H1 (cell line): ENCODE results near the gene TLCD3B. TPM values are rescaled to one million over a fixed set of nuclear protein-coding genes. Genes with fewer than 3 reads are reported as not detected.

ENCODE experiments used
- CTCF ChIA-PET: fragments of 300-600 bp; sonication (Branson Sonifier 250); formaldehyde crosslinking; loops from one replicate; lab custom pipeline; 2021; ENCODE audit not compliant: partially characterized antibody; lab: Charles Lee
- POLR2A ChIA-PET: fragments of 300-600 bp; sonication (Branson Sonifier 250); formaldehyde crosslinking; loops from one replicate; lab custom pipeline; 2021; ENCODE audit warnings: inconsistent platforms; ENCODE audit not compliant: partially characterized antibody; lab: Charles Lee
- DNase-seq, 2 experiments: peaks; one replicate each; pipeline versions ENCODE4 v3.0.0 to v3.0.0-alpha.2; 2010 to 2022; ENCODE audit warnings: low spot score in 2 of 2, low read depth in 1 of 2, mixed read lengths in 1 of 2
- FAIRE-seq: peaks from 2 replicates; lab custom pipeline; 2011; peaks lifted over from hg19 to GRCh38; lab: Jason Lieb, UNC
- H2AFZ ChIP-seq: 2 replicates; pipeline ENCODE4 v1.8.1; 2012; ENCODE audit warnings: low read length, inconsistent platforms
- H2AK5ac ChIP-seq: 2 replicates; pipeline ENCODE4 v1.6.1; 2013; ENCODE audit warnings: low read depth, low read length
- H2BK120ac ChIP-seq: replicated peaks from 2 replicates; pipeline ENCODE3; 2013; ENCODE audit warnings: low read depth, low read length, inconsistent platforms
- H2BK12ac ChIP-seq: 2 replicates; pipeline ENCODE4 v1.6.1; 2013; ENCODE audit warnings: low read depth, low read length
- H2BK15ac ChIP-seq: 2 replicates; pipeline ENCODE4 v1.6.1; 2013; ENCODE audit warnings: low read length
- H2BK20ac ChIP-seq: 2 replicates; pipeline ENCODE4 v1.6.1; 2013; ENCODE audit warnings: low read length
- H2BK5ac ChIP-seq: 2 replicates; pipeline ENCODE4 v1.6.1; 2013; ENCODE audit warnings: low read depth, low read length
- H3K14ac ChIP-seq: 2 replicates; pipeline ENCODE4 v1.6.1; 2013; ENCODE audit warnings: inconsistent platforms; ENCODE audit not compliant: insufficient read length
- H3K18ac ChIP-seq: 2 replicates; pipeline ENCODE4 v1.6.1; 2013; ENCODE audit warnings: low read length; ENCODE audit errors: extremely low read depth
- H3K23ac ChIP-seq: 2 replicates; pipeline ENCODE4 v1.6.1; 2013; ENCODE audit warnings: inconsistent platforms; ENCODE audit not compliant: insufficient read length
- H3K23me2 ChIP-seq: 2 replicates; pipeline ENCODE4 v1.6.1; 2013; ENCODE audit warnings: low read depth, low read length
- H3K27ac ChIP-seq: 2 replicates; pipeline ENCODE4 v1.6.1; 2011; ENCODE audit warnings: low read depth, low read length, inconsistent platforms
- H3K27me3 ChIP-seq, 4 experiments: replicated peaks in 1 of 4; 1 replicate in 1 of 4; 2 replicates in 3 of 4; pipeline versions ENCODE4 v1.6.1 to v1.8.1; 2011 to 2013; ENCODE audit warnings: low read length in 3 of 4, mild to moderate bottlenecking in 3 of 4, inconsistent platforms in 2 of 4, mixed read lengths in 2 of 4, moderate library complexity in 1 of 4; ENCODE audit not compliant: control insufficient read depth in 3 of 4, insufficient read depth in 3 of 4; ENCODE audit errors: extremely low read depth in 1 of 4
- H3K36me3 ChIP-seq, 4 experiments: 2 replicates each; pipeline versions ENCODE4 v1.6.1 to v1.8.1; 2011 to 2013; ENCODE audit warnings: mild to moderate bottlenecking in 4 of 4, low read length in 3 of 4, moderate library complexity in 2 of 4, control low read depth in 1 of 4, inconsistent platforms in 1 of 4; ENCODE audit not compliant: insufficient read depth in 4 of 4, control insufficient read depth in 2 of 4
- H3K4ac ChIP-seq: replicated peaks from 2 replicates; pipeline ENCODE3; 2013; ENCODE audit warnings: low read length, low read depth, mixed read lengths, inconsistent platforms; ENCODE audit not compliant: insufficient read length
- H3K4me1 ChIP-seq, 4 experiments: replicated peaks in 1 of 4; 1 replicate in 1 of 4; 2 replicates in 3 of 4; pipeline versions ENCODE4 v1.6.1 to v1.8.1; 2011 to 2013; ENCODE audit warnings: low read length in 3 of 4, inconsistent platforms in 2 of 4, mixed read lengths in 1 of 4; ENCODE audit not compliant: insufficient read depth in 4 of 4, control insufficient read depth in 3 of 4
- H3K4me2 ChIP-seq, 2 experiments: 2 replicates each; pipeline versions ENCODE4 v1.6.1 to v1.8.1; 2011 to 2013; ENCODE audit warnings: low read depth in 2 of 2, low read length in 2 of 2, control low read depth in 1 of 2, inconsistent platforms in 1 of 2, mild to moderate bottlenecking in 1 of 2; ENCODE audit not compliant: insufficient read depth in 1 of 2
- H3K4me3 ChIP-seq, 4 experiments: fragments of 200-600, 300-600 bp in 1 of 4; sonication (generic), shearing (Covaris generic), sonication (Bioruptor Twin) in 1 of 4; 2 replicates each; pipeline versions ENCODE4 v1.5.1 to v1.8.1; 2011 to 2016; ENCODE audit warnings: low read length in 4 of 4, low read depth in 3 of 4, control low read depth in 2 of 4, inconsistent platforms in 2 of 4, mild to moderate bottlenecking in 2 of 4, mixed read lengths in 1 of 4, moderate library complexity in 1 of 4; ENCODE audit not compliant: insufficient read depth in 2 of 4; ENCODE audit errors: extremely low read depth in 1 of 4
- H3K56ac ChIP-seq: replicated peaks from 2 replicates; pipeline ENCODE3; 2013; ENCODE audit warnings: low read depth, mild to moderate bottlenecking, mixed read lengths, low read length, inconsistent platforms; ENCODE audit not compliant: insufficient read length
- H3K79me1 ChIP-seq: 2 replicates; pipeline ENCODE4 v1.6.1; 2013; ENCODE audit warnings: low read depth, low read length, control low read depth
- H3K79me2 ChIP-seq, 2 experiments: 2 replicates each; pipeline versions ENCODE4 v1.6.1 to v1.8.1; 2012 to 2013; ENCODE audit warnings: low read length in 2 of 2, mild to moderate bottlenecking in 2 of 2, inconsistent platforms in 1 of 2; ENCODE audit not compliant: insufficient read depth in 2 of 2, control insufficient read depth in 1 of 2
- H3K9ac ChIP-seq, 4 experiments: replicated peaks in 1 of 4; 1 replicate in 1 of 4; 2 replicates in 3 of 4; pipeline versions ENCODE4 v1.6.1 to v1.8.1; 2011 to 2013; ENCODE audit warnings: low read depth in 3 of 4, low read length in 3 of 4, control low read depth in 2 of 4, mild to moderate bottlenecking in 2 of 4, moderate library complexity in 2 of 4, inconsistent platforms in 1 of 4; ENCODE audit errors: extremely low read depth in 1 of 4
- H3K9me3 ChIP-seq, 2 experiments: 2 replicates each; pipeline versions ENCODE4 v1.6.1 to v1.8.1; 2012 to 2013; ENCODE audit warnings: mild to moderate bottlenecking in 2 of 2, moderate library complexity in 2 of 2, control low read depth in 1 of 2, inconsistent platforms in 1 of 2, low read depth in 1 of 2, low read length in 1 of 2, mixed read lengths in 1 of 2; ENCODE audit not compliant: insufficient read depth in 2 of 2
- H4K20me1 ChIP-seq, 2 experiments: replicated peaks in 1 of 2; 2 replicates each; pipeline versions ENCODE3 to v1.8.1; 2011 to 2013; ENCODE audit warnings: inconsistent platforms in 2 of 2, low read length in 2 of 2, mild to moderate bottlenecking in 1 of 2; ENCODE audit not compliant: insufficient read depth in 2 of 2, control insufficient read depth in 1 of 2
- H4K5ac ChIP-seq: 2 replicates; pipeline ENCODE4 v1.6.1; 2013; ENCODE audit warnings: low read length, low read depth, mixed read lengths, inconsistent platforms; ENCODE audit not compliant: insufficient read length
- H4K8ac ChIP-seq: 2 replicates; pipeline ENCODE4 v1.8.0; 2013; ENCODE audit warnings: mild to moderate bottlenecking, moderate library complexity, low read length, inconsistent platforms; ENCODE audit not compliant: insufficient read depth; ENCODE audit errors: extremely low read depth
- H4K91ac ChIP-seq: replicated peaks from 2 replicates; pipeline ENCODE3; 2013; ENCODE audit warnings: low read length, mixed read lengths, inconsistent platforms; ENCODE audit not compliant: insufficient read length
- ASH2L ChIP-seq: fragments of 200-600, 300-600 bp; sonication (generic); IDR thresholded peaks from one replicate; pipeline ENCODE4 v1.7.1; 2017; ENCODE audit warnings: low read length
- BACH1 ChIP-seq: IDR thresholded peaks from 2 replicates; pipeline ENCODE4 v1.6.1; 2012; ENCODE audit warnings: low read length, improper control_type of control experiment
- CREB1 ChIP-seq: IDR thresholded peaks from 2 replicates; pipeline ENCODE4 v1.6.1; 2012; ENCODE audit warnings: inconsistent platforms
- RNF2 ChIP-seq: fragments of 200-900, 300-1000 bp; sonication (generic); IDR thresholded peaks from 2 replicates; pipeline ENCODE4 v1.7.1; 2016; ENCODE audit warnings: borderline replicate concordance, low read depth, mild to moderate bottlenecking, antibody characterized with exemption, low read length; ENCODE audit not compliant: poor library complexity, severe bottlenecking; ENCODE audit errors: missing control alignments
- WGBS, 2 experiments: shearing (Covaris generic) in 1 of 2; methylation state at CpG; one replicate each; pipeline versions ENCODE4 v1.1.6 to v1.1.7; 2013 to 2015; ENCODE audit warnings: low lambda C conversion rate in 2 of 2, mixed read lengths in 2 of 2, inconsistent platforms in 1 of 2, low coverage in 1 of 2, missing lambda C conversion rate in 1 of 2; ENCODE audit not compliant: insufficient replicate concordance in 2 of 2, insufficient coverage in 1 of 2, insufficient read length in 1 of 2; ENCODE audit errors: extremely low coverage in 1 of 2, missing lambda C conversion rate in 1 of 2; 5-methylcytosine and 5-hydroxymethylcytosine counted together
- polyA plus RNA-seq, 7 experiments: library from polyadenylated mRNA; depleted of rRNA in 3 of 7; stranded (reverse) in 5 of 7; unstranded in 2 of 7; fragments of >200 nt in 5 of 7; fragments of 200-250 nt in 2 of 7; gene quantifications; 1 replicate in 5 of 7; 2 replicates in 1 of 7; 4 replicates in 1 of 7; pipeline versions ENCODE4 v1.2.1 to v1.2.3, GENCODE V29; 2011 to 2013; ENCODE audit warnings: missing spikeins in 2 of 7, mixed read lengths in 2 of 7
- total RNA-seq: library from RNA; stranded (reverse); fragmentation: NEBNext Ultra II Directional; extraction: Animal tissue kit (Norgen Biotek cat#: 25700); gene quantifications from 2 replicates; pipeline ENCODE4 v1.2.1, GENCODE V29; 2021

TLCD3B gene
- total and polyA plus RNA-seq, 2 of the 8 experiments (the other 6 are each of a cell fraction or from before 2014, with no cell fraction given) = 15.2 to 26.9 TPM

GRCh38 chr16:30025156-30025555 is 5.9 kb downstream of the TLCD3B start:
- no peak overlapping the region for H3K14ac ChIP-seq
- no peak overlapping the region for H2BK120ac ChIP-seq
- peaks cover 0 to 7% (median under 1%) of the 10 kb centered on the region in 4 experiments; a peak in 2 of 8 replicates for H3K36me3 ChIP-seq
- peaks cover 0 to 17% (median 10%) of the 10 kb centered on the region in 4 experiments; a peak in 4 of 7 replicates for H3K4me1 ChIP-seq
- TF ChIP-seq CREB1 (no peak), RNF2 (no peak), BACH1 (no peak), ASH2L (no peak)
- no peak overlapping the region for H4K8ac ChIP-seq
- H3K23ac ChIP-seq = no peak overlapping the region
- no peak overlapping the region for H3K27ac ChIP-seq
- ChIA-PET POLR2A (interaction anchor here (0.7 to 1.2 kb wide), 2 partner anchors 17 to 24 kb away, joined by 3 to 4 read pairs; no protein-coding TSS in a partner anchor), CTCF (interaction anchor here (1.1 to 1.3 kb wide), 2 partner anchors 20 to 73 kb away, joined by 3 to 6 read pairs; no protein-coding TSS in a partner anchor)
- H4K20me1 ChIP-seq = peaks cover 12 to 16% of the 10 kb centered on the region in 2 experiments
- H3K79me2 ChIP-seq = no peaks in the 10 kb centered on the region
- no peak overlapping the region for H3K4me3 ChIP-seq
- FAIRE-seq = no peak
- H4K5ac ChIP-seq = no peak overlapping the region
- H2BK15ac ChIP-seq = no peak overlapping the region
- peaks cover 4% of the 10 kb centered on the region; the same call in 1 of the 2 replicates for H3K23me2 ChIP-seq
- no peak overlapping the region for H3K4ac ChIP-seq
- no peaks in the 10 kb centered on the region for H3K27me3 ChIP-seq
- 81% methylated on average over 12 of the region's 20 CpGs; no CpG with 5 or more reads in 1 of the 2 experiments for WGBS, 2 experiments
- H3K56ac ChIP-seq = no peak overlapping the region
- H3K18ac ChIP-seq = no peak overlapping the region
- no peak overlapping the region for H2AFZ ChIP-seq
- no peak overlapping the region for H2BK12ac ChIP-seq
- no peak overlapping the region for H3K9ac ChIP-seq
- H3K9me3 ChIP-seq = no peaks in the 10 kb centered on the region
- no peak overlapping the region for H3K4me2 ChIP-seq
- no peak overlapping the region for H4K91ac ChIP-seq
- H2AK5ac ChIP-seq = no peak overlapping the region
- no peak overlapping the region for H2BK5ac ChIP-seq
- peaks cover 5% of the 10 kb centered on the region; the same call in 1 of the 2 replicates for H3K79me1 ChIP-seq
- DNase-seq = no peak
- no peak overlapping the region for H2BK20ac ChIP-seq
